Prostate gland (tissue), 2 donors: ENCODE results near the gene ASH1L.

Experiments used
- POLR2A ChIP-seq: fragments of 450-650 bp; IDR thresholded peaks from one replicate; pipeline ENCODE4 v1.6.1; 2016; ENCODE audit warnings: antibody characterized with exemption, mild to moderate bottlenecking
- TF ChIP-seq, protein P1 (sequence below), 4 experiments: fragments of 200-600 bp in 2 of 4; fragments of 450-650 bp in 2 of 4; sonication (generic) in 2 of 4; IDR thresholded peaks; 1 replicate in 3 of 4; 2 replicates in 1 of 4; pipeline ENCODE4 v1.5.1; 2016 to 2019; ENCODE audit warnings: antibody characterized with exemption in 4 of 4, mild to moderate bottlenecking in 2 of 4, moderate library complexity in 2 of 4

DNA sequence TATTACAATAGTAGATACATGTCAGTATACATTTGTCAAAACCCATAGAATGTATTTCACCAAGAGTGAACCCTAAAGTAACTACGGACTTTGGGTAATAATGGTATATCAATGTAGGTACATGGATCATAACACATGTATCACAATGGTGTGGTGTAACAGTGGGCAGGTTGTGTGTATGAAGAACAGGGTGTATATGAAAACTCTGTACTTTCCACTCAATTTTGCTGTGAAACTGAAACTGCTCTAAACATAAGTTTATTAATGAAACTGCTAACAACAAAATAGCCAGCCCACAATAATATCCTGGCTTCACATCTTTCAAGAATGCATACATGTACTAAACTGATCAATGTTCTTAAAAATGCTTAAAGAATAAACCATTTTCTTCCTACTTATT lies 151.7 kb downstream of the ASH1L start:
- TF ChIP-seq POLR2A: no peak
- TF ChIP-seq, protein P1, sequence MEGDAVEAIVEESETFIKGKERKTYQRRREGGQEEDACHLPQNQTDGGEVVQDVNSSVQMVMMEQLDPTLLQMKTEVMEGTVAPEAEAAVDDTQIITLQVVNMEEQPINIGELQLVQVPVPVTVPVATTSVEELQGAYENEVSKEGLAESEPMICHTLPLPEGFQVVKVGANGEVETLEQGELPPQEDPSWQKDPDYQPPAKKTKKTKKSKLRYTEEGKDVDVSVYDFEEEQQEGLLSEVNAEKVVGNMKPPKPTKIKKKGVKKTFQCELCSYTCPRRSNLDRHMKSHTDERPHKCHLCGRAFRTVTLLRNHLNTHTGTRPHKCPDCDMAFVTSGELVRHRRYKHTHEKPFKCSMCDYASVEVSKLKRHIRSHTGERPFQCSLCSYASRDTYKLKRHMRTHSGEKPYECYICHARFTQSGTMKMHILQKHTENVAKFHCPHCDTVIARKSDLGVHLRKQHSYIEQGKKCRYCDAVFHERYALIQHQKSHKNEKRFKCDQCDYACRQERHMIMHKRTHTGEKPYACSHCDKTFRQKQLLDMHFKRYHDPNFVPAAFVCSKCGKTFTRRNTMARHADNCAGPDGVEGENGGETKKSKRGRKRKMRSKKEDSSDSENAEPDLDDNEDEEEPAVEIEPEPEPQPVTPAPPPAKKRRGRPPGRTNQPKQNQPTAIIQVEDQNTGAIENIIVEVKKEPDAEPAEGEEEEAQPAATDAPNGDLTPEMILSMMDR (IDR thresholded peaks at IDR 0.05): no peak
